K562 (cell line): Measurements from ENCODE around the gene MAP3K2. TPM values are rescaled to one million over a fixed set of nuclear protein-coding genes. Genes with fewer than 3 reads are reported as not detected.
A peak's percentile ranks its signal among the peaks of the same experiment; 100 is the strongest.

ENCODE experiments used
- CCNT2 ChIP-seq: IDR thresholded peaks from 2 replicates; pipeline ENCODE4 v1.6.1; 2011; ENCODE audit warnings: borderline replicate concordance, low read depth, mild to moderate bottlenecking, moderate library complexity, mixed read lengths, low read length; ENCODE audit not compliant: insufficient read length; ENCODE audit errors: extremely low read depth
- E2F6 ChIP-seq, 2 experiments: IDR thresholded peaks; 2 replicates each; pipeline ENCODE4 v1.6.1; 2011; ENCODE audit warnings: borderline replicate concordance in 1 of 2, control low read depth in 1 of 2, low read depth in 1 of 2, low read length in 1 of 2, mild to moderate bottlenecking in 1 of 2, mixed read lengths in 1 of 2, moderate library complexity in 1 of 2; ENCODE audit not compliant: insufficient read depth in 1 of 2, insufficient read length in 1 of 2, poor library complexity in 1 of 2, severe bottlenecking in 1 of 2; ENCODE audit errors: extremely low read depth in 1 of 2
- HDAC8 ChIP-seq: fragments of 450-650 bp; IDR thresholded peaks from 2 replicates; pipeline ENCODE4 v1.6.1; 2016; ENCODE audit warnings: mild to moderate bottlenecking, missing genetic modification characterization, moderate library complexity, missing compliant biosample characterization
- HMGXB4 ChIP-seq: sonication (generic); formaldehyde crosslinking; IDR thresholded peaks from 2 replicates; pipeline ENCODE4 v1.8.1; 2023; ENCODE audit warnings: mild to moderate bottlenecking, missing genetic modification reagents
- HOMEZ ChIP-seq: fragments of 250-450 bp; sonication (Bioruptor Pico); IDR thresholded peaks from 2 replicates; pipeline ENCODE4 v1.4.0; 2020; ENCODE audit warnings: mild to moderate bottlenecking, moderate library complexity
- JUND ChIP-seq, 2 experiments: IDR thresholded peaks; 2 replicates in 1 of 2; 3 replicates in 1 of 2; pipeline ENCODE4 v1.6.1; 2011; ENCODE audit warnings: borderline replicate concordance in 2 of 2, low read depth in 2 of 2, low read length in 2 of 2, improper control_type of control experiment in 1 of 2, missing biosample characterization in 1 of 2, missing genetic modification characterization in 1 of 2, missing genetic modification reagents in 1 of 2
- L3MBTL2 ChIP-seq: fragments of 450-650 bp; IDR thresholded peaks from 2 replicates; pipeline ENCODE4 v1.6.1; 2016; ENCODE audit warnings: mild to moderate bottlenecking, moderate library complexity
- MAZ ChIP-seq, 2 experiments: fragments of 450-650 bp in 1 of 2; sonication (generic) in 1 of 2; formaldehyde crosslinking; IDR thresholded peaks in 1 of 2; conservative IDR thresholded peaks in 1 of 2; 2 replicates each; pipeline versions ENCODE4 v1.4.0 to v1.5.0; 2020; ENCODE audit warnings: mild to moderate bottlenecking in 1 of 2, missing genetic modification reagents in 1 of 2
- RB1 ChIP-seq: fragments of 450-650 bp; IDR thresholded peaks from 2 replicates; pipeline ENCODE4 v1.6.1; 2017; ENCODE audit warnings: low read depth, mild to moderate bottlenecking
- STAG1 ChIP-seq: sonication (generic); formaldehyde crosslinking; IDR thresholded peaks from 2 replicates; pipeline ENCODE4 v1.5.0; 2020; ENCODE audit warnings: missing genetic modification reagents, borderline replicate concordance
- THRAP3 ChIP-seq: fragments of 450-650 bp; IDR thresholded peaks from 2 replicates; pipeline ENCODE4 v1.6.1; 2016; ENCODE audit warnings: mild to moderate bottlenecking, inconsistent platforms, borderline replicate concordance
- ZBTB26 ChIP-seq: fragments of 450-650 bp; formaldehyde crosslinking; IDR thresholded peaks from 2 replicates; pipeline ENCODE4 v1.4.0; 2022; ENCODE audit warnings: missing genetic modification characterization
- polyA plus RNA-seq, 8 experiments: library from polyadenylated mRNA; depleted of rRNA in 4 of 8; stranded (reverse) in 5 of 8; unstranded in 3 of 8; fragments of >200 nt; fragmentation: Nextera tagmentation in 2 of 8; fragmentation: Illumina TruSeq in 1 of 8; extraction: Ambion mirVana in 2 of 8; extraction: Trizol in 1 of 8; gene quantifications; 2 replicates each; pipeline versions ENCODE4 v1.2.1 to v1.2.3, GENCODE V29; 2011 to 2014; ENCODE audit warnings: inconsistent platforms in 1 of 8, missing spikeins in 1 of 8
- total RNA-seq, 7 experiments: library from RNA; depleted of rRNA in 6 of 7; stranded (reverse); fragments of >200 nt in 6 of 7; fragmentation: Illumina TruSeq in 2 of 7; extraction: Trizol in 2 of 7; gene quantifications; 2 replicates each; pipeline versions ENCODE4 v1.2.1 to v1.2.3, GENCODE V29; 2011 to 2021; ENCODE audit warnings: low replicate concordance in 1 of 7

The MAP3K2 gene
- total and polyA plus RNA-seq, 9 of the 15 experiments (the other 6 are each of a cell fraction or from before 2014, with no cell fraction given), result 1.2 to 14.2 (median 5.7) TPM

DNA sequence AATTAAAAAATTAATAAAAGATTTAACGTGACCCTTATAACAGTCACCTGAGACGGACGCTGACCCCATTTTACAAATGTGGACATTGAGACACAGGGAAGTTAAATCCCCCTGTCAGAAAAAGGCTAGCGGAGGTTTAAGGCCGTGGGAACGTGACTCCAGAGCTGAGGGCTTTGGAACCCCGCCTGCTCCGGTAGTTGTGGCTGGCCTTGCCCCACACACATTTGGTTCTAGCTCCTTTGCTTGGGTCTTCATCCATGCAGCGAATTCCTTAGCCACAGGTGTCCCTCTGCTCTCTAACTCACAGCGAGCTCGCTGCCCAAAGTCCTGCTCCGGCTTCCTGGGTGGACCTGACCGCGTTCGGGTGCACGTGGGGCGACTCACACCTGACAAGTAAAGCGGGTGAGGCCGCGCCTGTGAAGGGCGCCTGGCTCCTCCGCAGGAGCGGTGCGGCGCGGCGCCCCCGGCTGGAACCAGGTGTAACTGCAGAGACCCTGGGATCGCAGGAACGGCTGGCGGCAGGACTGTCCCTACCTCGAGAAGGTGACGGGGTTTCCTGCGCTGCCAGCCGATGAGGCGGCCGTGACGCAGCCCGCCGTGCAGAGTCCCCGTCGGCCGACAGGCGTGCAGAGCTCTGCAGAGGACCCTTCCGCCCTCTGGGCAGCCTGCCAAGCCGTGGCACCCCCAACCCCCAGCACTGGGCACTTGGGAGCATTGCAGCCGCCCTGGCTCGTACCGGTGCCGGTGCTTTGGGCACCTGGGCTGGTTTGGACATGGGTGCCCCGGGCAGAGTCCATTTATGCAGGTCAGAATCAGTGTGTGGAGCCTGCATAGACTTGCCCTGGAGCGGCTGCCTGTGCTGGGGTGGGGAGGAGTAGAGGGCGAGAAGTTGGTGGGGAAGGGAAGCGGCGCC is 28.1 kb upstream of the MAP3K2 start (continued):
- TF ChIP-seq E2F6 (IDR thresholded peaks at IDR 0.05; ENCODE audit: borderline replicate concordance in 1 of 2, extremely low read depth in 1 of 2, insufficient read depth in 1 of 2, insufficient read length in 1 of 2, low read depth in 1 of 2, low read length in 1 of 2, poor library complexity in 1 of 2, severe bottlenecking in 1 of 2) (peak; percentile 80 to 88), L3MBTL2 (peak; percentile 97), HMGXB4 (CRISPR knock-in tag) (0 out of 2 replicates have a peak, but pooled peaks have one; percentile 43), RB1 (peak; percentile 59; the same call in 1 of the 2 replicates), HOMEZ (CRISPR knock-in tag) (0 out of 2 replicates have a peak, but pooled peaks have one; percentile 20), THRAP3 (no peak), CCNT2 (peak; percentile 31), MAZ (CRISPR knock-in tag; conservative IDR thresholded peaks at IDR 0.05 in 1 of 2, IDR thresholded peaks at IDR 0.05 in 1 of 2) (peak; percentile 34 to 46; a peak in 1 of 4 replicates), ZBTB26 (CRISPR knock-in tag) (no peak), STAG1 (CRISPR knock-in tag) (0 out of 2 replicates have a peak, but pooled peaks have one; percentile 16), JUND (IDR thresholded peaks at IDR 0.05; ENCODE audit: borderline replicate concordance, low read depth, low read length) (0 out of 2 replicates have a peak, but pooled peaks have one; percentile 28), JUND (tag; IDR thresholded peaks at IDR 0.05; ENCODE audit: borderline replicate concordance, low read depth, low read length) (no peak; the same call in 2 of the 3 replicates), HDAC8 (no peak)
